ENCODE data around the gene ECE2.

GRCh38 chr3:184290331-184290730 is 14.5 kb downstream of the ECE2 start:
- TF ChIP-seq CTCF (IDR thresholded peaks at IDR 0.05 in 8 of 11, conservative IDR thresholded peaks at IDR 0.05 in 3 of 11) (no peak), POLR2A (IDR thresholded peaks at IDR 0.05) (no peak), POLR2AphosphoS5 (IDR thresholded peaks at IDR 0.05) (no peak)
